GM10847 (cell line): ENCODE measurements around the gene C1R.

Experiments
- POLR2A ChIP-seq: IDR thresholded peaks from 2 replicates; pipeline ENCODE4 v1.6.1; 2011; ENCODE audit not compliant: insufficient read length; ENCODE audit errors: extremely low read depth

Gene C1R

DNA sequence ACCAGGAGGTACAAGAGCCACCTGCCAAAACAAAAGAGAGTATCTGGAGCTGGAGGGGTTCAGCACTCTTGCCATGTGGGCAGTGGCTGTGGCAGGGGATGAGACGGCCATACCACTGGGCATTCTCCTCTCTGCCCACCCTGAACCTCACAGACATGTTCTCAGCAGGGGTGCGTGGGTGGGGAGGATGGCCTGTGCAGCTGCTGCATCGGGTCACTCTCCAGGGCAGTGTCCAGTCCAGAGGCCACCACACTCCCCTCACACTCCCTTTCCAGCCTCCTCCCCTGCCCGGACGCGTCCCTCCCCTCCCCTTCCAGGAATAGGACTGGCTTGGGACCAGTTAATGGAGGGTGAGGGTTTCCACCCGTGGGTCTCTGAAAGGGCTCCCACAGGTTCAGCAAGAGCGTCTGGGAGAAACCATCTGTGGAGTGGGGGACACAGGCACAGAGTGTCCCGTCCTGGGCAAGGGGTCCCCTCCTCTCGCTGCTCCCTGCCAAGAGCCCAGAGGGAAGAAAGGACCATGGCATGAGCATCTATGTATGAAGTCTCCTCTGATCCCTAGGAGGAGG lies 501 bp downstream of the C1R start:
- no peak for TF ChIP-seq POLR2A

DNA sequence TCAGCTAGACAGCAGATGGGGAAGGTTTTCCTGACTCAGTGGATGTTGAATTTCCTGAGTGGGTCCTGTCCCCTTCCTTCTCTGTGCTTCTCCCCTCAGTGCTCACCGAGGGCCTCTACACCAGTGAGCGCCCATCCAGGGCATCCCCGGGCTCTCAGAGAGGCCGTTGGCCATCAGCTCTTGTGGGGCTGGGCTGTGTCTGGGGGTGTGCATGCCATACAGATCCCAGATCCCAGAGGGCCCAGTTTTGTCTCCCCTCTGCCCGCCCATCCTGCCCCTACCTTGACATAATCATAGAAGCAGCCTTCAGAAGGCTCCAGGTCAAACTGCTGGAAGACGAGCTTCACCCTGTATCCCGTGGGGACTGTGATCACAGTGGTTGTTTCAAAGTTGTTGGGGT lies 1.1 kb downstream of the C1R start:
- no peak for TF ChIP-seq POLR2A

DNA sequence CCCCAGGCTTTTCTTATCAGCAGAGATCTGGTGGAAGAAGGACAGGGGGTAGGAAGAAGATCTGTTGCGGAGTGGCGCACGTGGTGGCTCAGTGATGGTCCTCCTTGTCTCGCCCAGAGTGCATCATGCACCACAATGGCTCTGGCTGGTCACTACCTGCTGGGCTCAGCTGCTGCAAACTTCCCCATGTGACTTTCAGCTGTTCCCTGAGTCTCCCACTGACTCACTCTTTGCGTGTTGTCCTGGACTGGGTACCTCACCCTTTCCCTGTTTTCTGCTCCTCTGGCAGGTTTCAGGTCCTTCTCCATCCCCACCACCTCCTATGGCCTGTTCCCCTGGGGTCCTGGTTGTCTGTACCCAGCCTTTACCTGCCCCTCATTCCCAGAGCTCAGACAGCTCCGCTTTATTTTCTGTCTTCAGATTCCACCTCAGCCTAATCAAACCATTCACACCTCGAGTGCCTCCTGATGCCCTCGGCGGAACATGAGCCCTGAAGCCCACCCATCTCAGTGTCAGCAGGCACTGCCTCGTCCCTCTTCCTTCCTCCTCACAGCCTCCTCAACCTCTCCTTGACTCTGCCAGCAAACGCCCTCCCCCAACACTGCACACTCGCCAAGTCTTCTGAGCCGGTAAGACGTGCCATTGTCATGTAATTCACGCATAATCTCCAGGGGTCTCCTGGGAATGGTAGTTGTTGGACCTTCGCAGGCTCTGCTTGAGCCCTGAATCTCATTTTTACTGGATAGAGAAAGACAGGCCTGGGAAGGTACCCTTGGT lies 1.8 kb downstream of the C1R start:
- TF ChIP-seq POLR2A, result no peak

DNA sequence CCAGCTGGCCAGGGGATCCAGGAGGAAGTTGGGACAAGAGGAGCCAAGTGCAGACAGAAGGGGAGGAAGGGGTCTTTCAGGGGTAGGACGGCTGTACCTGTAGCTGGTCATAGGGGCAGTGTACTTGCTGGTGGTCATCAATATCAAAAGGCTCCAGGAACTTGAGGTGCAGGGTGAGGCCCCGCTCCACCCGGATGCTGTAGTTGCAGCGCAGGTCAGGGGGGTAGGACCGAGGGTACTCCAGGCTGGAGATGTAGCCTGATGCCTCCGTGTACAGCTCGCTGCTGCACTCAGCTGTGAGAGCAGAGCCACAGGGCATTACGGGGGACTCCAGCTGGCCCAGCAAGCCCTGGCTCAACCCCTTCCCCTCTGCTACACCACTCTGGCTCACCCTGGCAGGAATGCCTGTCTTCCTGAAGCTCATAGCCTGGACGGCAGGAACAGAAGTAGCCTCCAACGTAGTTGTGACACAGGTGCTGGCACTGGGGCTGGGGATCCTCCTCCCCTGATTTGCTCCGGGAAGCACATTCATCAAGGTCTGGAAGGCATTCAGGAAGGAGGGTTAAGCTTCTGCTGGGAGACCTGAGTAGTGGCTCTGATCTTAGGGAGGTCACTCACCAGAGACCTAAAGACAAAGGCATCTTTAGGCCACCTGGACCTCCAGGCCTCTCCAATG lies 2.9 kb downstream of the C1R start:
- no peak for TF ChIP-seq POLR2A

DNA sequence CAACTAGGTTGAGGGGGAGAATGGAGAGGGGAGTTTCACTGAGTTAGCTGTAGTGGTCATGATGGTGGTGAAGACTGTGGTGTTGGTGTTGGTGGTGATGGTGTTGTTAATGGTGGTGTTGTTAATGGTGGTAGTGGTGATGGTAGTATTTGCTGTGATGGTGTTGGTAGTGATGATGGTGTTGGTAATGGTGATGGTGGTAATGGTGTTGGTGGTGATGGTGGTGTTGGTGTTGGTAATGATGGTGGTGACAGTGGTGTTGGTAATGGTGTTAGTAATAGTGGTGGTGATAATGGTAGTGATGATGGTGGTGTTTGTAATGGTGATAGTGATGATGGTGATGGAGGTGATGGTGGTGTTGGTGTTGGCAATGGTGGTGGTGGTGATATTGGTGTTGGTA lies 9.1 kb downstream of the C1R start:
- TF ChIP-seq POLR2A, result no peak

DNA sequence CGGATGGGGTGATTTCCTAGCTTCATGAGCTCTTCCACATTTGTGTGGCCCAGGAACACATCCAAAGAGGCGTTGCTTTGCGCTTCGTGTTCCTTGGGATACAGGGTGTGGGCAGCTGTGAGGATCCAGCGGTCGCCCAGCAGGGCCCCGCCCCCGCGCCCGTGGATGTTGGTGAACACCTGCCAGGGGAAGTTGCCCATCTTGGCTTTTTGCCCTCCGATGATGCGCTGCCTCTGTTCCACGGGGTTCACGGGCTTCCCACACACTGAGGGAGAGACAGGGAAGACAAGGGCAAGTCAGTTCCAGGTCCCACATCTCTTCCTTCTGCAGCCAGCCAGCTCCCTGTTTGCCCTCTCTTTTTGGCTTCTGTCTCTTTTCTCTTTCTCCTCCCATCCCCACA lies 11.2 kb downstream of the C1R start:
- no peak for TF ChIP-seq POLR2A

DNA sequence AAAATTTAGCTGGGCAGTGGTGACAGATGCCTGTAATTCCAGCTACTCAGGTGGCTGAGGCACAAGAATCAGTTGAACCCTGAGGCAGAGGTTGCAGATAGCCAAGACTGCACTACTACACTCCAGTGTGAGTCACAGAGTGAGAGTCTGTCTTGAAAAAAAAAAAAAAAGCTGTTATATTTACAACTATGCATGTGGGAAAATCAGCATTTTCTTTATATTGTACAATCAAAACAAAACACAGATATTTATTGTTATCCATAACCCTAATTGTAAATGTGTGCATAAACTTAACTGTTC lies 12.5 kb downstream of the C1R start:
- no peak for TF ChIP-seq POLR2A

DNA sequence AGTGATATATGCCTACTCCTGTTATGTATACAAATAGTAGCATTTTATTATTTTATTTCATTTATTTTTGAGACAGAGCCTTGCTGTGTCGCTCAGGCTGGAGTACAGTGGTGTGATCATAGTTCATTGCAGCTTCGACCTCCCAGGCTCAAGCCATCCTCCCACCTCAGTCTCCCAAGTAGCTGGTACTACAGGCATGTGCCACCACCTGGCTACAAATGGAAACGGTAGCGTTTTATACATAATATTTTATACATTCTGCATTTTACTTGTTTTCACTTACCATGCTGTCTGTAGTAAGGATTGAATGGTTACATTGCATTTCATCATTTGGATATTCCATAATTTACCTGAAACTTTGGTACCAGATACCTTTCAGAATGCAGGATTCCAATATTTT lies 14.1 kb downstream of the C1R start:
- no peak for TF ChIP-seq POLR2A

DNA sequence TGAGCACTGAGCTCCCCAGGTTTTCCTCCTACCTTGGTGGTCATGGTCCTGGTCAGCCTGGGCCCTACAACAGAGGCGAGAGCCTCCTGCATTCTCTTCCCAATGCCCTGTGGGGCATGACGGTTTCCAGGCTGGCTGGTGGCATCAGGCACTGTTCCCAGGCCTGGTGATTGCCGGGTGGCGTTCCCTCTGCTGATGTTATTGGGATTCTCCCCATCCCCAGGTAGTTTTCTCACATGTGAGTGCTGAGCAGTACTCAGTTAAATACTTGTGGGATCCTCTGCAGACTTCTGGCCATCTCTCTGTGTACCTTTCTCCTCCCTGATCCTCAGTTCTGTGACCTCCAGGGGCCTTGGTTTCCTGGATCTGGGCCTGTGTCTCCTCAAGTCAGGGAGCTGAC lies 15.8 kb downstream of the C1R start:
- no peak for TF ChIP-seq POLR2A

DNA sequence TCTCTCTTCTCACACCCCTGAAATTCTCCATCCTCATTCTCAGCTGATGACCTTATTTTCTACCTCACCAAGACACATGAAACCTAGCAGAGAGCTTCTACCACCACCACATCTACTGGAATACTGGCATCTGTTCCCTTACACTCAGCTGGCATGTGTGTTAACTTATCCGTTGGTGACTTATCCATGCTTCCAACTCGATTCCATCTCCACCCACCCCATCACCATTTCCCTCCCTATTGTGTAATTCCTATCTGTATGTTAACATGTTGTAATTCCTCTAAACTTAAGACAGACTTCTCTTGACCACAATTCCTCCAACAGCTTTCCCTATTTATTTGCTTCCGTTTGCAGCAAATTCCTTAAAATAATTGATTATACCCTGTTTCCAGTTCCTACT lies 16.3 kb downstream of the C1R start:
- TF ChIP-seq POLR2A, result no peak

DNA sequence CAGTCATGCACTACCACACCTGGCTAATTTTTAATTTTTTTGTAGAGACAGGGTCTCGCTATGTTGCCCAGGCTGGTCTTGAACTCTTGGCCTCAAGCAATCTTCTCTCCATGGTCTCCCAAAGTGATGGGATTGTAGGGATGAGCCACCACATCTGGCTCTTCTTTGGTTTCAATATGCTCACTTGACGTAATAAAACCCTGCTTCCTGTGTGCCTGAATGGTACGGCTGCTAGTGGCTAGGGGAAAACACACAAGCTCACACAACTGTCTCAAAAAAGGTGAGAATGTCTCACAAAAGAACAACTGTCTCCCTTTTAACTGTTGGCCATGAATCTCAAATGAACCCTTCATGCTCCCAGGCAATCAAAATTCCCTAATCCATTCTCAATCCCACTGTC lies 16.7 kb downstream of the C1R start:
- no peak for TF ChIP-seq POLR2A

DNA sequence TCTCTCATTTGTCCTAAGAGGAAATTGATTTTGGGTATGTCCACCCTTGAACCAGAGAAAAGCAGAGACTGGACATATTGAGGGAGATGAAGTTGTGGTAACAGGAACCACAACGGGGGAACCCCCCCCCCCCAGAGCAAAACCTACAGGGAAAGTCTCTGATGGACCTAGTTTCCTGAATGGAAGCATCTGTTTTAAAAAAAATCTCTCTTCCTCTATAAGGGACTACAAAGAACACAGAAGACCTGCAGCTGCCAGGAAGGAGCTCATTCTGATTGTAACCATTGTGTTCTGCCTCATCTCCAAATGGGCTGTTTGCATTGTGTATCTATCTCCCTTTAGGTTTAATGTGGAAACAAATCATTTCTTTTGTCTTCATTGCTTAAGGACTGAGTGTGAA lies 18.3 kb downstream of the C1R start:
- TF ChIP-seq POLR2A, result no peak

DNA sequence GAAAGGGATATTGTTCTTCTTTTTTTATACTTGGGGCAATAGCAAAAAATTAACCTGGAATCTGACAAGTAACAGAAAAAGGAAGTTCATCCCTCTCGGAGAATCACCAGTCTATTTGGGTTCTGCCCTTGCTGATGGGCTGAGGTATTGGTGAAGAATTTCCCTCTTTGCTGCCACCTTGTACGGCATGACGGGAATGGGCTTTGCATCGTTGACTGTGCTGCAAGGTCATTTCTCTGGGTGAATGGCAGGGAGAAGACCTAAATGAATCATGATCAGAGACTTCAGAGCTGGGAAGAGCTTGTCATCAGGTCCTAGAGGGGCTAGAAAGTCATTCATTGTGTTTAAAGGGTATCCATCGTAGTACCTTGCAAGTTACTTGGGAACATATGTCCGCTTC lies 19.7 kb downstream of the C1R start:
- no peak for TF ChIP-seq POLR2A

DNA sequence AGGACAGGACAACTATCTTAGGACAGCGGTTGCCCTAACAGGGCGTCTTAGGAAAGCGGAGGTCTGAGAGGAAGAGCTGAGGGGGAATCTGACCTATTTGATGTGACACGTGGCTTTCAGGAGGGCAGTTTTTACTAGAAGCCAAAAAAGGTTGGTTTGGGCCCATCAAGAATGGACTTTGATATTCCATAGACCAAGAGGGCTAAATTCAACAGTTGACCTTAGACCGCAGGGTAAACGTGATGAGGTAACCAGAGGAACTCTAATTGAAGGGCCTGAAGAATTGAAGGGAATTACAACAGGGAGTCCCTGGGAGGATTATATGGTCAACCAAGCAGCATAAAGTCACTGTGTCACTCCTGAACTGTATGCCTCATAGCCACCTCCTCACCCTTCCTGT lies 20.2 kb downstream of the C1R start:
- TF ChIP-seq POLR2A, result no peak

DNA sequence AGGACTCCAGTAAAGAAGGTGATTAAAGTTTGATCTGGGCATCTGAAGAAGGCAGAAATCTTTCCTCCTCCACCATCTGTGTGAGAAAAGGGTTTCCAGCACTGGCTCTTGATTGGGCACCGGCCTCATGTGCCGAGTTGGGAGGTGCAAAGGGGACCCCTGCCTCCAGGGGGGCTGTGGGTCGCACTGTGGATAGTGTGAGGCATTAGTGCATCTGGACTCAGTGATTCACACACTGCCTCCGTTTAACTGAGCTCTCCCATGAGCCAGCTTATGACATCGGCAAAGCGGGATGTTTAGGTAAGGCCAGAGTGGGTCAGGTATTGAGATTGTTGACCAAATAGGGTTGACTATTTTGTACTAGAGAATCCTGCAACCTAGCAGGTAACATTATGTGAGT lies 22.9 kb downstream of the C1R start:
- TF ChIP-seq POLR2A, result no peak

DNA sequence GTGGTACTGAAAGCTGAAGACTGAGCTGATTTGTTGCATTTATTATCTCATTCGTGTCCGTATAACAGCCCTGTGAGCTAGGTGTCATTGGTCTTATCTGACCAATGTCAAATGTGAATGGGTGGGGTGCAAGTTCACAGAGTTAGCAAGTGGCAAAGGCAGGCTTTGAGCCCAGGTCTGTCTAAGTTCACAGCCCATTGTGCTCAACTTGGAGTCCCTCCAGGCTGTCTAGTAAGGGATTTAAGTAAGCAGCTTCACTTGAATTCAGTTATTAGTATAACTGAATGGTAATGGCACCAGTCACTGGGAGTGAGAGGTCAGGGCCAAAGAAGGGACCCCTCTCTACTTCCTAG lies 23.3 kb downstream of the C1R start:
- TF ChIP-seq POLR2A, result no peak

DNA sequence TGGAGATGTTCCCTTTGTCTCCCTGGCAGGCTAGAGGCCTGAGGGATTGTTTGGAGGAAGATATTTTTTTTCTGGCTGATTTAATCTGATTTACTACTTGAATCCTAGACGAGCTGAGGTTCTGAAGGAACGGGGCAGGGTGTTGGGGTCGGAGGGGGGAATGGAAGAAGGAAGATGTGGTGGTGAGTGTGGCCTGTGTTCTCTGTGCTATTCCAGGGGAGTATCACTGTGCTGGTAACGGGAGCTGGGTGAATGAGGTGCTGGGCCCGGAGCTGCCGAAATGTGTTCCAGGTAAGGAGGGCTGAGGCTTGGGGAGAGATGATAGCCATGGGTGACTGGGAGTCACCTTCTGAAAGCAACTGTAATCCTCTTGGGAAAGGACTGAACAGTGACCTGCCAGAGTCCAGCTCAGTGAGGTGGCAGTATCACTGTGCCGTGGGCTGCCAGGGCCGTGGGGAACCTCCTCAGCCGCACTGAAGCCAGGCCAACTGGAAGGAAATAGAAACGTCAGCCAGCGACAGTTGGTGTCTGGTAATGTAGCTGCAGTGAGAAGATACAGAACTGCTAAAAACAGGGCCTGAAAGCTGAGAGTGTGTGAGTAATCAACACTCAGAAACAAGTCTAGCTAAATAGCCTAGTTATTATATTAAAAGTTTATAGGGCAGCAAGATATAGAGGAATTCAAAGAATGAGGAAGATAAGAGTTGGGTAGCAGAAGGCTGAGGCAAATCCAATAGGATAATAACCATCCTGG lies 23.8 kb downstream of the C1R start:
- TF ChIP-seq POLR2A, result no peak

DNA sequence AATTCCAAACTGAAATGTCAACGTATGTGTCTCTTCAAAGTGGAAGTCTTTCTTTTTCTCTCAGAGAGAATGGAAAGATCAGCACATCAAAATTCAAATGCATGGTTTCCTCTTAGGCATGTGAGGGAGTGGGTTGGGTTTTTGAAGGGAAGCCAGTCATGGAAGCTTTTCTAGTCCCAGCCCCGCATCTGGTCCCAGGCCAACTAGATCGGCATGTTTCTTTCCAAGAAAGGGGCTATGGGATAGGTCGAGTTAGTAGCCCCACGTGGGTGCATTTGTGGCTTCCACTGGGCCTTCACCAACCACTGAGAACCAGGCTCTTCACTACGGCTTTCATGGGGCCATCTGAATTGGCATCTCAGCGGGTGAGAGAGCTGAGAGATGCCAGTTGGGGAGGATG lies 25.1 kb downstream of the C1R start:
- TF ChIP-seq POLR2A, result no peak
